SKM-1 (cell line): ENCODE data around the gene MRPL11.

Source experiments
- DNase-seq: peaks from one replicate; lab custom pipeline; 2025; ENCODE audit not compliant: unreplicated experiment; lab: John Stamatoyannopoulos, UW

Gene MRPL11

DNA sequence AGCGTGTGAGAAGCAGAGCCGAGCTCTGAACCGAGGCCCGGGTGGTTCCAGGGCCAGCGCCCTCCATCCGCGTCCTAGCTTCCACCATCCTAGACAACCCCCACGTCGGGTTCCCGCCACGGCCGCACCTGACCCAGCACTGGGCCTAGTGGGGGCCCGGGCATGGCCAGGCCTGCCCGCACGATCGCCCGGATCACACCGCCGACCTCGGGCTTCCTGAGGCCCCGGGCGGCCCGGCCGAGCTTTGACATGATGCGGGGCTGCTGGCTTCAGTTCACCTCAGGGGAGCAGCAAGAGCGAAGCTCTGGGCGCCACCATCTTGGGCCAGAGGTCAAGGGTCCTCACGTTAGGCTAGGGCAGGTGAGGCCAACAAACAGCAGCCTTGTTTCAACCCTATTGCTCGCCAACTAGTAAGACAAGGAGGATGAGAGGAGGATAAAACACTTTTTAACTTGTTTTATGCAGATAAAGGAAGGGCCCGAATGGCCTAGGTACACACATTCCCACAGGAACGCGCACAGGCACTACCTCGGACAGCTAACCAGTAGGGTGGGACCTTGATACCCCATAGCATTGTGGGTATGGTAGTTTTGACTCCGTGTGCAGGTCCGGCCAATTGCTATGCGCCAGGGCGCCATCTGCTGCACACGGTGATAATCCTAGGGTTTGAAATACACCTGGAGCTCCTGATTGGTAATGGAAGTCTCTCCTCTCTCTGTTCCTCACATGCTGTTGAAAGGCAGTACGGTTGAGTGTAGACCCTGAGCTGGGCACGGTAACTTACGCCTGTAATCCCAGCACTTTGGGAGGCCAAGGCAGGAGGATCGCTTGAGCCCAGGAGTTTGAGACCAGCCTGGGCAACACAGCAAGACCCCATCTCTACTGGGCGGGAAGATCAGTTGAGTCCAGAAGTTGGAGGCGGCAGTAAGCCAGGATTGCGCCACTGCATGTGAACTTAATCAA lies at the start of gene MRPL11:
Gene MRPL11 (minus strand): TSS at position 345 of the 963 bp plus-strand sequence. CDS start 94 bp downstream, at position 251.
- DNase-seq: peak; percentile 91

DNA sequence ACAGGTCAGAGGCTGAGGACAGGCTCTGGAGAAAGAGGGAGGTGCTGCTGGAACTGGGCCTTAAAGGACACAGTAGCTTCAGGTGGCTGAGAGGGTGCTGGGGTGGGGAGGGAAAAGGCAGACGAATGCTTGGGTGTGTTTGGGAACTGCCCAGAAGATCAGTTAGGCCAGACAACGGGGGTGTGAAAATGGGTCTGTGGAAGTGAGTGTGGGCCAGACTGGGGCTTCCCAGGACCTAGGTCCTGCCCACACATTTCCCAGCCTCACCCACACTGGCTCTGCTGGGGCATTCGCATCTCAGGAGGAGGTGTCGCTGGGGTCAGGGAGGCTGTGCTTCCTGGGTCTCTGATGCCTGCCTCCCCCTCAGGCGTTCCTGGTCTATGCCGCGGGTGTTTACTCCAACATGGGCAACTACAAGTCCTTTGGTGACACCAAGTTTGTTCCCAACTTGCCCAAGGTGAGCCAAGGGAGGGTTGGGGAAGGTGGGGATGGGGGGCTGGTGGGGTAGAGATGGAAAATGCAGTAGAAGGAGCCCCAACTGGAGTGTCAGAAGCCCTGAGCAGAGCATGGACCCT lies 46.2 kb upstream of the MRPL11 start:
- DNase-seq: no peak

DNA sequence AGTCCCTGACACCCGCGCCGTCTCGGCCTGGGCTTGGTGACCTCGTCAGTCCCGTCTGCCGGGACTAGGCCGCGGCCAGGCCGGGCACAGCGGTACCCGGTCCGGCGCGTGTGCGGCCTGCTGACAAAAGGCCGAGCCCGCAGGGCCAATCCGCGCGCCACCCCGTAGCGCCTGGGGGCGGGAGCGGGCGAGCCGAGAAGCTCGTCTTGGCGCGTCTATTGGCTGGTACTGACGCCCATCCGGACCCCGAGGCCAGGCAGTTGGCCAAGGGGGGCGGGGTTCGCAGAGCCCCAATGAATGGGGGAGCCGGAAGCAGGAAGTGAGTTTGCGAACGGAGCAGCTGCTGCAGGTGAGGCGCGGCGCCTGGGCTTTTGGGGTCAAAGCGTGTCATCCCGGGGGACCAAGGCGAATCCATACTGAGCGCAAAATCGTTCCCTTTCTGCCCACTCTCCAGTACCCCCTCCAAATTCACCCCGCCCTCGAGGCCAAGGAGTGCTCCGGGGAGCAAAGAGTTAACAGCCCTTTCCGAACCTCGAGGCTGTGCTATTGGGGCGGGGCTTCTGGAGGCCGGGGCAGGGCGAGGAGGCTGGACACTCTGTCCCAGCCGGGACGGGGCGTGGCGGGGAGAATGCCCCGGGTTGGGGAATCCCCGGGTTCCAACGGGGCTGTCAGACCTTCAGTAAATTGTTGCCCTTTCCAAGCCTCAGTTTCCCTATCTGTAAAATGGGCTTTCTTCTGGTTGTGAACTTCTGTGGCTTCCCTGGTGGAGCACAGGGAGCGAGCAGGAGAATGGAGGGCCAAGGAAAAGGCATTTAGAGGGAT lies 41.7 kb upstream of the MRPL11 start, which contains the start of gene DPP3:
Gene DPP3 (plus strand): TSS at position 318 of the 822 bp plus-strand sequence. CDS start 1,767 bp downstream, outside the sequence.
- peak; percentile 94 for DNase-seq

DNA sequence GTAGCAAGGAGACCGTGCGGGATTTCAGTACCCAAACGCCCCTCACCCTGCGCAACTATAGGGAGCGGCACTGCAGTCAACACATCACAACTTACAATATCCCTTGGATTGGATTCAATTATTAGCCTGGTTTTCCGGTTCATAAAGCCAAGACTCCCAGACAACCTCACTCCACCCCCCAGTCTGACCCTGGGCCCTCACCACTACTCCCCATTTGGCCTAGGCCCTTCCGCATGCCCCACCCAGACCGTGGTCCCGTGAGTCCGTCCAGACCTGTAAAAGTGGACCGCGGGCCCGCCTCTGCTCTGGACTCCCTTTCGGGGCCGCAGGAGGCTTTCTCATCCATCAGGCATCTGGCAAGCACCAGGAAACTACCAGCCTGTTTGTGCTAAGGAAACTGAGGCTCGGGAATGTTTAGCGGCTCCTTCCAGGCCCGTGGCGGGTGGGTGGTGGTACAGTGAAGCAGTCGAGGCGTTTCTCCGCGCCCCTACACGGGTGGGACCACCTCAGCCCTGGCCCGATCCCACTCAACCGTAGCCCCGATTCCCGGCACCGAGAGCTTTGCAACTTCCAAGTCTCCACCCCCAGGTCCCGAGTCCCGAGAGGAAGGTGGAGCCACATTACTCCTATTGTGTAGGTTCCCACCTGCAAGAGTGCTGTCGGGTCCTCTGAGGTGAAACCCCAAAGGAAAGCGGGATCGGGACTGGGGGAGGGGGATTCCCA lies 40.9 kb upstream of the MRPL11 start:
- no peak for DNase-seq

DNA sequence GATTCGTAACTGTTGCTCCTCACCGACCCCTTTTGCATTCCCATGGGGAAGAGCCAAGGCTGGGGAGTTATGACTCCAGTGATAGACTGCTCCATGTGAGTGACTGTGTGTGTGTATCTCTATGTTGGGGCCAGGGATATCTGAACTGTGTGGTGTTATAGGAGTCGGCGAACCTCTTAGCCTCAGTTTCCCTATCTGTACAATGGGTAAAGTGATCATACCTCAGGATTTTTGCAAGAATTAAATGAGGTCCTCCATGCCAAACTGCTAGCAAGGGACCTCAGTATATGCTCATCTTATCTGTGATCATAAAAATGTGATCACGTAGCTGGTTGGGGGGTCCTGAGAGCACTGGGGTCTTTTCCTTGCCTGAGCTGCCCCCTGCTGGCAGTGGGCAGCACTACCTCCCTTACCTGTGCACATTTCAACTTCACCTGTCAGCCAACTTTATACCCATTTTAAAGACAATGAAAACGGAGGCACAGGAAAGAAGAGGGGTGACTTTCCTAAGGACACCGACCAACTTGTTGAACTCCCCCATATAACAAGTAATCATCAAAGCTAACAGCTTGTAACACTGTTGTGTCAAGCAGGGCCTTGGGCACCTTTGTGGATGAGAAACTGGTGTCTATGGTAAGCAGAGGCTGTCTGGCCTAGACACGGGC lies 40.2 kb upstream of the MRPL11 start:
- no peak for DNase-seq

DNA sequence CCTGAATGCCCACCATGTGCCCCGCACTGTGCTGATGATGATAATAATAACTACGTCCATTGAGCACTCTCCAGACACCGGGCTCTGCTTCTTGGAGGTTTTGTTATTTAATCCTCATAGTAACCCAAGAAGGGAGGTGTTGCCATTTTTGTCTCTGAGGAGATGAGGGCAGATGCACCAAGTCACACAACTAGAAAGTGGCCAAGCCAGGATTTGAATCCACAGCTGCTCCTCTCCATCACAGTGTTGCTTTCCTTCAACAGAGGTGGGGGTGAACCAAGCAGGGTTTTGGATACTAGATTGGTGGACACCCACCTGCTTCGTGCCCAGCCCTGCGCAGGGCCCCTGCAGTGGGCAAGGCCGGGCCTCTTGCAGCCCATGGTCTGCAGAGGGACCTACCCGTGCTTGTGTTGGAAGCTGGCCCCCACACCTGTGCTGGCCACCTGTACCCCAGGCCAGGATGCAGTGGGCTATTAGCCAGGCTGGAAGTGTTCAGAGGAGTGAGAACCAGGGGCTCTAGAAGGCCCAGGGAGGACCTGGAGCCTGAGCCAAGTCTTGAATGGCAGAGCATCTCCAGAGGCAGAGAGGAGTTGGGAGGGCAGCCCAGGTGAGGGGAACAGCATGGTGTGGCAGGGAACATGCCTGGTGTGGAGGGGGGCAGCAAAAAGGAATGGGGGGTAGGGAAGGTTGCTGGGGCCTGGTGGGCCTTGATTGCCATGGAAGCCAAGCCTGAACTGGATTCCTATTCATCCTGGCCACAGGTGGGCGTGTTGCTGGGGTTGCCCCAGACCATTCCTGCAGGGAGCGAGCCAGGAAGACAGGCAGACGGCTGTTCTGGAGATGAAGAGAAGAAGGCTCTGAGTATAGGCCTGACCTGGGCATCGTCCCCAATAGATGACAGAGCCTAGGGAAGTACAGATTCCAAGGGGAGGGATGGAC lies 38.9 kb upstream of the MRPL11 start:
- DNase-seq: no peak

DNA sequence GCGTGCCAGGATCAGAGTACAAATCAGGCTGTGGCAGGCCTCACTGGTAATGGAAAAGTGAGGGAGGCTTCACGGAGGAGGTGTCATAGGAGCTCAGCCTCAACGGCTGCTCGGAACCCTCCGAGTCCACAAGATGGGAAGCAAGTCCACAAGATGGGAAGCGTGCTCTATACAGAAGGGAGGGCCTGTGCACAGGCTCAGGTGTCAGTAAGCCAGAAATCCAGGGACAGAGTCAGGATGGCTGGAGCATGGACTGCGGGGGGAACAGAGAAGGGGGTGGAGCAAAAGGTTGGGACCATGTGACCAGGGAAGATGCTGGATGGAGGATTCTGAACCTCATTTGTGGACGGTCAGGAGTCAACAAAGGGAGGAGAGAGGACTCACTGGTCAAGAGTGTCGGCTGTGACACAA lies 38.2 kb upstream of the MRPL11 start:
- no peak for DNase-seq

DNA sequence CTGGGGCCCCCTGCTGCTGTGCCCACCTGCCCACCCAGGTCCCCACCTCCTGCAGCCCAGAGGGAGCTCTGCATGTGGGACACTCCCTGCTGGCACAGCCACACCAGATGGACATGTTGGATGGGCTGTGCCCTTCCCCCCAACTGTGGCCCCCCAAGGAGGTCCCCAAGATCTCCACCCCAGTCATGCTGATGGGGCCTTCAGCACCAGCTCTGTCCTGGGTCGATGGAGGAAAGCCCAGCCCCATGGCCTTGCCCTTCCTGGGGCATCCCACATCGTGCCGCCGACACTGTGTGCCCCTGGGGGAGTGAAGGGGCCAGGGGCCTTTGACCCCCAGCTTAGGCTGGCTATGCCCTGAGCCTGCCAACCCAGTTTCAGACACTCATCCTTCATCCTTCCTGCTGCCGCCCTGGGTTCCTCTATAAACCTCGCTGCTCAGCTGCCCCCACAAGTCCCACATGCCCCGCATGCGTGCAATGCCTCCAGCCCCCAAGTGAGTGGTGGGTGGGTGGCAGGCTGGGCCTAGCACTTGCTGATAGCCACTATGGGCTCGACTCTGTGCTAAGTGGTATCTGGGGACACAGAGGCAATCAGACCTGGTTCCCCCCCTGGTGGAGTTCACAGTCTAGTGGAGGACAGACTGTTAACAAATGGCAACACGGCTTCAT lies 37.7 kb upstream of the MRPL11 start:
- DNase-seq: no peak

DNA sequence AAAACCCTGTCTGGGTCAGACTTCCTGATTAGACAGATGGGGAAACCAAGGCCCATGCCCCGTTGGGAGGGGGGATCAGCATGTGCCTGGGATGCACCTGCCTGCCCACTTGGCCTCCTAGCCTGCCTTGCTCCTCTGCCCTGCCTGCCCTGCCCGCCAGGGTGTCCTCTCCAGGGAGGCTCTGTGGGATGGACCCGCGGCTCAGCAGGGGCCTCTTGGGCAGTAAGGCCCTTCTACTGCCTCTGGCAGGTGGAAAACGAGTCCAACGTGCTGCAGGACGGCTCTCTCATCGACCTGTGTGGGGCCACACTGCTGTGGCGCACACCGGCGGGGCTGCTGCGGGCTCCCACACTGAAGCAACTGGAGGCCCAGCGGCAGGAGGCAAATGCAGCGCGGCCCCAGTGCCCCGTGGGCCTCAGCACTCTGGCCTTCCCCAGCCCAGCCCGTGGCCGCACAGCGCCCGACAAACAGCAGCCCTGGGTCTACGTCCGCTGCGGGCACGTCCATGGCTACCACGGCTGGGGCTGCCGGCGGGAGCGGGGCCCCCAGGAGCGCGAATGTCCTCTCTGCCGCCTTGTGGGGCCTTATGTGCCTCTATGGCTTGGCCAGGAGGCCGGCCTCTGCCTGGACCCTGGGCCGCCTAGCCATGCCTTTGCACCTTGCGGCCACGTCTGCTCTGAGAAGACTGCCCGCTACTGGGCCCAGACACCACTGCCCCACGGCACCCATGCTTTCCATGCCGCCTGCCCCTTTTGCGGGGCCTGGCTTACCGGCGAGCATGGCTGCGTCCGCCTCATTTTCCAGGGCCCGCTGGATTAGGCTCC lies 36.9 kb upstream of the MRPL11 start:
- no peak for DNase-seq

DNA sequence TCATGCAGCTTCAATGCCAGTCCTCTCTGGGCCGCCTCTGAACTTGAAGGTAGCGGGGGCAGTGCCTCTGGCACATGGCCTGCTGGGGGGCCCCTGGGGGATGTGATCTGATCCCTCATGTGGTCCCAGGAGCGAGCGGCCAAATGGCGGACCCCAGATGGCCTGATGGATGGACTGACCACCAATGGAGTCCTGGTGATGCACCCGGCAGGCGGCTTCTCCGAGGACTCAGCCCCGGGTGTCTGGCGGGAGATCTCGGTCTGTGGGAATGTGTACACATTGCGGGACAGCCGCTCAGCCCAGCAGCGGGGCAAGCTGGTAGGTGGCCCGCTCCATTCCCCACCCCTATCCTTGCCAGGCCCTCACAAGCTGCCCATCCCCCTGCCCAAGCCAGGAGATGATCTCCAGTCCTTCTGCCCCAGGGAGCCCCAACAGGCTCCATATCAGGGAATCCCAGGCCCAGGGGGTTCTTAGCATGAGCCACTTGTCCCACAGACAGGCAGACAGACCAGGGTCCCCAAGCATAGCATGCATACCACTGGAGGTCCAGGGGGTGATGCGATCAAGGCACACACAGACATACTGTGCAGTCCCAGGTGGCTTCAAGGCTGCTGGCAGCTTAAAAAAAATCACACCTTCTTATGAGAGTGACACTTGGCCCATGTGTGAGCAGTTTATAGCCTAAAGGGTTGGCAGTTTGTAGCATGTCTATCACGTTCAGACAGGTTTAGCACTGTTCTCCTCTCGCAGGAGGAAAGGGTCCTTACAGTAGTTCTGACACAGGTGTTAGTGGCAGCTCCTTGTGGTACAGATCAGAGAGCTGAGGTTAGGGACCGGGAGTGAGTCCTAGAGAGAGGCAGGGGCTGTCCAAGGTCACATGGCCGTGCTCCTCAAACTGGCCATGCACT lies 35.2 kb upstream of the MRPL11 start:
- no peak for DNase-seq

DNA sequence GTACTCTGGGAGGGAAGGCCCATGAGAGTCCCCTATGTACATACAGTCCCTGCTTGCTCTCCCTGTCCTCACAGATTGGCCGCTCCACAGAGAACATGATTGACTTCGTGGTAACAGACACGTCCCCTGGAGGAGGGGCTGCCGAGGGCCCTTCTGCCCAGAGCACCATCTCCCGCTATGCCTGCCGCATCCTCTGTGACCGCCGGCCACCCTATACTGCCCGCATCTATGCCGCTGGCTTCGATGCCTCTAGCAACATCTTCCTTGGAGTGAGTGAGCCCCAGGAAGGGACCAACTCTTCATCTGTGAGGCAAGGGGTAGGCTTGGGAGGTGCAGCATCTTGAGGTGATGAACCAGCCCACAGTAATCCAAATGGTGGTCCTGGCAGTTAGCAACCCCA lies 34.5 kb upstream of the MRPL11 start:
- DNase-seq: no peak

DNA sequence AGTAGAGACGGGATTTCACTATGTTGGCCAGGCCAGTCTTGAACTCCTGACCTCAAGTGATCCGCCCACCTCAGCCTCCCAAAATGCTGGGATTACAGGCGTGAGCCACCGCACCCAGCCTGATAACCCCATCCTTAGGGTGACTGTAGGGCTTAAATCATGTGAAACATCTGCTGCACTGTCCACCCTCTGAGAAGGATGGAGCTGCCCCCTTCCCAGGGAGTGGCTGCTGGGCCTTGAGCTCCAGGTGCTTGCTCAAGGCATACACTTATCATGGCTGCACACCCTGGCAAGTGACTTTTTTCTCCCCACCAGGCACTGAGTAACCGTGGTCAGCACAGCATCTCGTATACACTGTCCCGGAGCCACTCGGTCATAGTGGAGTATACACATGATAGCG lies 33.4 kb upstream of the MRPL11 start:
- no peak for DNase-seq

DNA sequence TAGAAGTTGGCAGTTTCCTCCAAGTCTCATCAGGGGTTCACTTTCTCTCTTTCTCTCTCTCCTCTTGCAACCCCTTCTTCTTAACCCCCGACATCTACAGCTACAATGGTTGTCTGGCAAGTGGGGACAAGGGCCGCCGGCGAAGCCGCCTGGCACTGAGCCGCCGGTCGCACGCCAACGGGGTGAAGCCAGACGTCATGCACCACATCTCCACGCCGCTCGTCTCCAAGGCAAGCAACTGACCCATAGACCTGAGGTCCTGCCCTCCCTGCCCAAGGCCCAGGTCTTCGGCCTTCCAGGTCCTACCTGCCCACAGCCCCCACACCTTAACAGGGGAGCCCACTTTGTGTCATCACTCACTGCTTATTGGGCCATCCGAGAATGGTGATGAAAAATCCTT lies 32.5 kb upstream of the MRPL11 start:
- no peak for DNase-seq

DNA sequence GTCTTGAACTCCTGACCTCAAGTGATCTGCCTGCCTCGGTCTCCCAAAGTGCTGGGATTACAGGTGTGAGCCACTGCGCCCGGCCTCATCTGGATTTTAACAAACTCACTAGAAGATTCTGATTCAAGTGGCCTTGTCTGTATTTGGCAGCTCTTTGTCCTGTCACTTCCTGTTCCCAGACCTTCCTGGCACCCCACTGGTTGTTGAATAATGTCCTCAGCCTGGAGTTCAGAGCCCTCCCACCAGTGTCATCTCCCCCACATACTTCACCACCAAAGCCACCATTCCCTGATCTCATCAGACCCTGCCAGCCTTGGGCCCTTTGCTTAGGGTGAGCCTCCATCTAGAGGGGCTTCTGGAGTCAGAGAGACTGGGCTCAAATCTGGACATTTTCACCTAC lies 31.4 kb upstream of the MRPL11 start:
- no peak for DNase-seq

DNA sequence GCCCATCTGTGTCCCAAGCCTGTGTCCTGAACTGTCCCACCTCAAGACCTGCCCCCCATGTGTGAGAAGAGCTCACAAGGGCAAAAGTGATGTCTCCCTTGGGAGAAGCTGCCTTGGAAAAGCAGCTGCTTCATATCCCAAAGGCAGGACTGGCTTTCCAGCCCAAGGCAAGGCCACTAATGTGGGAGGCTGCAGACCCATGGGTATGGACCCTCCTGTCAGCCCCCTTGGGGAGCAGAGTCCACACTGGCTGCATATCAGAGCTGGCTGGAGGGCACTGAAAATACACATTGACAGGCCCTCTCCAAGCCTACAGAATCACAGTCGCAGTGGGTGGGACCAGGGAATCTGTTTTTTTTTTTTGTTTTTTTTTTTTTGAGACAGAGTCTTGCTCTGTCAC lies 30.8 kb upstream of the MRPL11 start:
- no peak for DNase-seq

DNA sequence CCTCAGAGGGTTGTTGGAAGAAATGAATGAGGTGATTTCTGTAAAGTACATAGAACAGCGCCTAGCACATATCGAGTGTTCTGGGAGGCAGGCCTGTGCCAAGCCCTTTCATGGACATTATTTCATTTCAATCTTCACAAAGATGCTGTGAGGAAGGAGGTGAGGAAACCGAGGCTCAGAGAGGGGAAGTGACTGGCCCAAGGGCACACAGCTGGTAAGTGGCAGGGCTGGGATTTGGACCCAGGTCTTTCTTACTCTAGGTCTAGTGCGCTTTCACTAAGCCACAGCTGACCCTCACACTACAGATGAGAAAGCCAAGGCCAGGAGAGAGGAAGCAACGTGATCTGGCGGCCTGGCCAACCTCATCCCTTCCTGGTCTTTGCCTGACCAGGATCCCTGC lies 30.0 kb upstream of the MRPL11 start:
- DNase-seq: no peak

DNA sequence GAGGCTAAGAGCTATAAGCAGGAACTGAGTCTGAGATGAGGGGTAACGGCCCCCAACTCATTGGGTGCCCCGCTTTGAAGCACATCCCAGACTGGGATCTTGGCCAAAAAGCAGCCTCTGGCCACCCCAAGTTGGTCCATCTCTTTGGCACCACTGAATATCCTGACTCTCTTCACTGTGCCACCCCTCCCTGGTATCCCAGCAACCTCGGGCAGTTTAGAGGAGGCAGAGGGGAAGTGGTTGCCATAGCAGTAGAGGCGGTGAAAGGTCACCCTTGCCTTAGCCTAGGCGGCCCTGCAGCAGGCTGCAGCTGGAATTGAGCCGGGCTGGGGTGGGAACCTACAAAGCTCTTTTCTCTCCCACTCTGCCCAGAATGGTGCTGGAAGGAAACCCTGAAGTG lies 29.1 kb upstream of the MRPL11 start:
- DNase-seq: peak; percentile 51
